Measurements from ENCODE around the gene ANTKMT. TPM values are rescaled to one million over a fixed set of nuclear protein-coding genes. Genes with fewer than 3 reads are reported as not detected.

Gene ANTKMT
- total RNA-seq, 6 experiments from 2014 or later: 19.7 to 56.0 (median 28.2) TPM

DNA sequence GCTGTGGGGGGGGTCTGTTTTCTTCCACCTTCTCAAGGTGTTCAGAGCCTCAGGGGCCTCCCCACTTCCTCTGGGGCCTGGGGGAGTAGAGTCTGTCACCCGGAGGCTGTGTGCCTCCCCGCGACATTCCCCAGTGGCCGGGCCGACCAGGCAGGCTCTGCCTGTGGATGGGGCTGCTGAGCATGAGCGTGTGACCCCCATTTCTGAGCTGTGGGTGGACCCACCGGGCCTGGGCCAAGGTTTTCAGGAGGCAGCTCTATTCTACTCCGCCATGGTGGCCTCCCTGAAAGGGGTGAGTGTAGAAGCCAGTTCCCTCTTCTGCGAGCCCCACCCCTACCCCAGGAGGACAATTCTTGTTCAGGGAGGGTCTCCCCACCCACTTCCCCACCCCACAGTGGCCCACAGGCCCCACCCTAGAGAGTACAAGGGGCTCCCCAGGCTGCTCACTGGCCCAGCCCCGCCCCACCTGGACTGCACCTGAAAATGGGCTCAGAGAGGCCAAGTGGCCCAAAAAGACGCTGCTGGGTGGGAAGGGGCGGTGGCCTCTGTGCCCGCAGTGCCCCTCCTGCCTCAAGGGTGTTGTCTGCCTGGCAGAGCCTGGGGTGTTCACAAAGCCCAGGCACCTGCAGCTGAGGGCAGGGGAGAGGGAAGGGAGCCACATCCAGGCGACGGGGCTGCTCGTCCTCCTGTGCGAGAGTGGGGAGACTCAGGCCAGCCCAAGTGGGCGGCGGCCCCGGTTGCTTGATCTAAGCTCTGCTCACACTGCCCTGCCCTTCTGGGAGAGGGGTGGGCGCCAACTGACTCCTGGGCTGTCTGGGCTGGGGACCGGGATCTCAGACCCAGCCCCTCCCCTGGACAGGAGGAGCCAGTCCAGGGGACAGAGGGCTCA, 40.9 kb downstream of the ANTKMT start:
- no peaks in the 10 kb centered on the region for H3K4me1 ChIP-seq
- intact Hi-C loops (cut with DNase I): no loop called here
- no peaks in the 10 kb centered on the region for H3K36me3 ChIP-seq
- no peak for TF ChIP-seq POLR2A (IDR thresholded peaks at IDR 0.05)
- TF ChIP-seq, protein P1, sequence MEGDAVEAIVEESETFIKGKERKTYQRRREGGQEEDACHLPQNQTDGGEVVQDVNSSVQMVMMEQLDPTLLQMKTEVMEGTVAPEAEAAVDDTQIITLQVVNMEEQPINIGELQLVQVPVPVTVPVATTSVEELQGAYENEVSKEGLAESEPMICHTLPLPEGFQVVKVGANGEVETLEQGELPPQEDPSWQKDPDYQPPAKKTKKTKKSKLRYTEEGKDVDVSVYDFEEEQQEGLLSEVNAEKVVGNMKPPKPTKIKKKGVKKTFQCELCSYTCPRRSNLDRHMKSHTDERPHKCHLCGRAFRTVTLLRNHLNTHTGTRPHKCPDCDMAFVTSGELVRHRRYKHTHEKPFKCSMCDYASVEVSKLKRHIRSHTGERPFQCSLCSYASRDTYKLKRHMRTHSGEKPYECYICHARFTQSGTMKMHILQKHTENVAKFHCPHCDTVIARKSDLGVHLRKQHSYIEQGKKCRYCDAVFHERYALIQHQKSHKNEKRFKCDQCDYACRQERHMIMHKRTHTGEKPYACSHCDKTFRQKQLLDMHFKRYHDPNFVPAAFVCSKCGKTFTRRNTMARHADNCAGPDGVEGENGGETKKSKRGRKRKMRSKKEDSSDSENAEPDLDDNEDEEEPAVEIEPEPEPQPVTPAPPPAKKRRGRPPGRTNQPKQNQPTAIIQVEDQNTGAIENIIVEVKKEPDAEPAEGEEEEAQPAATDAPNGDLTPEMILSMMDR (IDR thresholded peaks at IDR 0.05): no peak
- H3K27me3 ChIP-seq: no peaks in the 10 kb centered on the region
- DNase-seq: no peak
- no peak overlapping the region for H3K4me3 ChIP-seq
- no CpG with 5 or more reads among the region's 22 CpGs for WGBS (ENCODE audit: insufficient coverage, low coverage, low lambda C conversion rate, missing lambda C conversion rate)
- ATAC-seq: no peak
- no peaks in the 10 kb centered on the region for H3K9me3 ChIP-seq
- no peak overlapping the region for H3K27ac ChIP-seq

DNA sequence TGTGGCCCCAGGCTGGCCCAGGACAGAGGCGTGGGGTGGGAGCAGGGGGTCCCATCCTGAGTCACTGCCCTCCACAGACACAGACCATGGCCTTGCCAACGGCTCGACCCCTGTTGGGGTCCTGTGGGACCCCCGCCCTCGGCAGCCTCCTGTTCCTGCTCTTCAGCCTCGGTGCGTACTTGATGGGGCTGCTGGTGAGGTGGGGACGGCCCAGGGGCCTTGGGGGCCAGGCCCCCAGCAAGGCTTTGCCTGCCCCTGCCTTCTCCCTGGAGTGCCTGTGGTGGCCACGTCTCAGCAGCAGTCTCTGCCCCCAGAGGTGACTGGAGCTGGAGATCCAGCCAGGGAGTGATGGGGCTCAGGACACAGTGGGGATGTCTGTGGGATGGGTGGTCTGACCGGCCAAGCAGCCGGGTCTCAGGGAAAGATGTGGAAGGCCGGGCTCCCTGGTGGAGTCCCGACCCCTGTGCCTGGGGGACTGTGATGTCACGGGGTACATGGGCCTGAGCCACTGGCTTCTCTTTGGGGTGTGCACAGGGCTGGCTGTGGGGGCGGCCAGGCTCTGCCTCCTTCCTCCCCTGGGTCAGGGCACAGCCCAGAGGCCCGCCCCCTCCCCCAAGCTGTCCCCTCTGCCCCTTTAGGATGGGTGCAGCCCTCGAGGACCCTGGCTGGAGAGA, 41.8 kb downstream of the ANTKMT start:
- DNase-seq: no peak
- TF ChIP-seq, protein P1 (IDR thresholded peaks at IDR 0.05): no peak
- TF ChIP-seq POLR2A (IDR thresholded peaks at IDR 0.05): no peak
- no peak for ATAC-seq
- H3K9me3 ChIP-seq: no peaks in the 10 kb centered on the region
- 60% methylated on average over 4 of the region's 17 CpGs for WGBS (ENCODE audit: insufficient coverage, low coverage, low lambda C conversion rate, missing lambda C conversion rate)
- H3K4me3 ChIP-seq: no peak overlapping the region
- no peaks in the 10 kb centered on the region for H3K36me3 ChIP-seq
- no peaks in the 10 kb centered on the region for H3K4me1 ChIP-seq
- intact Hi-C loops (cut with DNase I): no loop called here
- H3K27me3 ChIP-seq: no peaks in the 10 kb centered on the region
- H3K27ac ChIP-seq: no peak overlapping the region

DNA sequence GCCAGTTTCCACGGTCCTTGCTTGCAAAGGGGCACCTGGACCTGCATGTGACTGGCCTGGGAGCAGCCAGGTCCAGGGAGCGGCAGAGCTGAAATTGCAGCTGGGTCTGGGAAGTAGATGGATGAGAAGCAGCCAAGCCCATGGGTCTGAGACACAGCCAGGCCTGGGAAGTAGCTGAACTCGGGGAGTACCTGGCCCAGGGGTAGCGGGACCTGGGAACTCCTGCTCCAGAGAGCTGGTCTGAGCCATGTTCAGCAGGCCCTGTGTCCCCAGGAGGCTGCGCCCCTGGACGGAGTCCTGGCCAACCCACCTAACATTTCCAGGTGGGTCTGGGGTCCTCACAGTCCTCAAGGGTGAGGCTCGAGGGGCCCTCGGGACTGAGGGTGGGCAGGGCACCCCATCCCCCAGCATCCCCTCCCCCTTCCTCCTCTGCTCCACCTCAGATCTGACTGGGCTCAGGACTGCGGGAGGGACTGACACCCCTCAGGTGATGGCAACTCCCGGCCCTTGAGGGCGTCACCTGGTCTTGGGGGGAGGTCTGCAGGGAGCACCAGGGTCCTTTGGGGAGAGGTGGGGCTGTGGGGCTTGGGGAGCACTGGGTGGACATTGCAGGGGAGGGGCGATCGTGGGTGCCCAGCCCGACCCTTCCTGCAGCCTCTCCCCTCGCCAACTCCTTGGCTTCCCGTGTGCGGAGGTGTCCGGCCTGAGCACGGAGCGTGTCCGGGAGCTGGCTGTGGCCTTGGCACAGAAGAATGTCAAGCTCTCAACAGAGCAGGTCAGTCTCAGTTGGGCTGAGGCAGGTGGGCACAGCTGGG, 42.6 kb downstream of the ANTKMT start:
- Histone ChIP-seq H3K27me3 (no peaks in the 10 kb centered on the region), H3K9me3 (no peaks in the 10 kb centered on the region), H3K27ac (no peak overlapping the region), H3K4me3 (no peak overlapping the region), H3K4me1 (no peaks in the 10 kb centered on the region), H3K36me3 (no peaks in the 10 kb centered on the region)
- 82% methylated on average over 3 of the region's 21 CpGs for whole genome bisulfite sequencing (ENCODE audit: insufficient coverage, low coverage, low lambda C conversion rate, missing lambda C conversion rate)
- intact Hi-C loops (cut with DNase I): no loop called here
- DNase-seq (no peak), ATAC-seq (no peak)
- no peak for TF ChIP-seq POLR2A (IDR thresholded peaks at IDR 0.05)
- TF ChIP-seq, protein P1 (IDR thresholded peaks at IDR 0.05): no peak

DNA sequence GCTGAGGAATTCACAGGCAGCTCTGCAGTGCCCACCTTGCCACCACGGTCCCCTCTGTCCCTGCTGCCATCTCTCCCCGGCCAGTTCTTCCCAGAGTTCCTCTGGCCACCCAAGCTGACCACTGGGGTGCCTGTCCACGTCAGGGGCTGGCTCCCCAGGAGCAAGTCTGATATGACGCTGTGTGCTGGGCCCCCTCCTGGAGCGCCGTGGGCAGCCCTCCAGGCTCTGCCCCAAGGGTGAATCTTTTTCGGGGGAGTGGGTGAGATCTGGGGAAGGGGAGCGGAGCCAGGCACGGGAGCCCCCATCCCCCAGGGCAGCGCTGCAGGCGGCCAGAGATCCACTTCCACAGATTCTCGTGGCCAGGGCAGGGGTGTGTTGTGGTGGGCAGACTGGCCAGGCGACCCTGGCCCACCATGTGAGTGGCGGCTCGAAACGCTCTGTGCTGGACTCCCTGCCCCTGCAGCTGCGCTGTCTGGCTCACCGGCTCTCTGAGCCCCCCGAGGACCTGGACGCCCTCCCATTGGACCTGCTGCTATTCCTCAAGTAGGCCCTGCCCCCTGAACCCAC, 43.3 kb downstream of the ANTKMT start:
- DNase-seq (no peak), ATAC-seq (no peak)
- Histone ChIP-seq H3K27me3 (no peaks in the 10 kb centered on the region), H3K4me1 (no peaks in the 10 kb centered on the region), H3K4me3 (no peak overlapping the region), H3K27ac (no peak overlapping the region), H3K9me3 (no peaks in the 10 kb centered on the region), H3K36me3 (no peaks in the 10 kb centered on the region)
- intact Hi-C loops (cut with DNase I): no loop called here
- TF ChIP-seq, protein P1 (IDR thresholded peaks at IDR 0.05): no peak
- TF ChIP-seq POLR2A (IDR thresholded peaks at IDR 0.05): no peak
- WGBS (ENCODE audit: insufficient coverage, low coverage, low lambda C conversion rate, missing lambda C conversion rate): no CpG with 5 or more reads among the region's 20 CpGs
